Measurements from ENCODE around the gene LTBP1. TPM values are rescaled to one million over a fixed set of nuclear protein-coding genes. Genes with fewer than 3 reads are reported as not detected.
"Not testable (repeated sequence)": the region's sequence is repeated elsewhere in the genome, so short reads cannot be mapped to it uniquely, and the experiment has no call there.

LTBP1 gene
- total RNA-seq, 1 donor: 33.7 TPM

- TF ChIP-seq, protein P1, sequence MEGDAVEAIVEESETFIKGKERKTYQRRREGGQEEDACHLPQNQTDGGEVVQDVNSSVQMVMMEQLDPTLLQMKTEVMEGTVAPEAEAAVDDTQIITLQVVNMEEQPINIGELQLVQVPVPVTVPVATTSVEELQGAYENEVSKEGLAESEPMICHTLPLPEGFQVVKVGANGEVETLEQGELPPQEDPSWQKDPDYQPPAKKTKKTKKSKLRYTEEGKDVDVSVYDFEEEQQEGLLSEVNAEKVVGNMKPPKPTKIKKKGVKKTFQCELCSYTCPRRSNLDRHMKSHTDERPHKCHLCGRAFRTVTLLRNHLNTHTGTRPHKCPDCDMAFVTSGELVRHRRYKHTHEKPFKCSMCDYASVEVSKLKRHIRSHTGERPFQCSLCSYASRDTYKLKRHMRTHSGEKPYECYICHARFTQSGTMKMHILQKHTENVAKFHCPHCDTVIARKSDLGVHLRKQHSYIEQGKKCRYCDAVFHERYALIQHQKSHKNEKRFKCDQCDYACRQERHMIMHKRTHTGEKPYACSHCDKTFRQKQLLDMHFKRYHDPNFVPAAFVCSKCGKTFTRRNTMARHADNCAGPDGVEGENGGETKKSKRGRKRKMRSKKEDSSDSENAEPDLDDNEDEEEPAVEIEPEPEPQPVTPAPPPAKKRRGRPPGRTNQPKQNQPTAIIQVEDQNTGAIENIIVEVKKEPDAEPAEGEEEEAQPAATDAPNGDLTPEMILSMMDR (IDR thresholded peaks at IDR 0.05; ENCODE audit: insufficient read depth, low read depth, low read length): no peak
- no peak overlapping the region for H3K4me3 ChIP-seq (ENCODE audit: low read depth, low read length)
- no peak for DNase-seq (ENCODE audit: low read depth)
Measured at GRCh38 chr2:32960647-32961403, 14.1 kb downstream of the LTBP1 start.

DNA sequence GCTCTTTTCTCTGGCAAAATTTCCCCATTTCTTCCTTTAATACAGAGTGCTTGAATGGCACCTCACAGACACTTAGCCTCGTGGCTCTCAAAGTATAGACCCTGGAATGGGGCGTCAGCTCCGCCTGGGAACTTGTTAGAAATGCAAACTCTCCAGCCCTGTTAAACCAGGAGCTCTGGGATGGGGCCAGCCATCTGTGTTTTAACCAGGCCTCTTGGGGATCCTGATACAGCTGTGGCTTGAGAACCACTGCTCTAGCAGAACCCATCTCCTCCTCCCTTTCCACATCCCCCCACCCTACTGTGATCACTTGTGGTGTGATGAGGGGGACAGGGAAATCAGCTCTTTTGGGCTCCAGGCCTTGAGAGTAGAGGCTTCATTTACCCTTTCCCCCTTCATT lies 15.9 kb downstream of the LTBP1 start:
- DNase-seq (ENCODE audit: low read depth): no peak
- TF ChIP-seq, protein P1 (IDR thresholded peaks at IDR 0.05; ENCODE audit: insufficient read depth, low read depth, low read length): no peak
- H3K4me3 ChIP-seq (ENCODE audit: low read depth, low read length): no peak overlapping the region

DNA sequence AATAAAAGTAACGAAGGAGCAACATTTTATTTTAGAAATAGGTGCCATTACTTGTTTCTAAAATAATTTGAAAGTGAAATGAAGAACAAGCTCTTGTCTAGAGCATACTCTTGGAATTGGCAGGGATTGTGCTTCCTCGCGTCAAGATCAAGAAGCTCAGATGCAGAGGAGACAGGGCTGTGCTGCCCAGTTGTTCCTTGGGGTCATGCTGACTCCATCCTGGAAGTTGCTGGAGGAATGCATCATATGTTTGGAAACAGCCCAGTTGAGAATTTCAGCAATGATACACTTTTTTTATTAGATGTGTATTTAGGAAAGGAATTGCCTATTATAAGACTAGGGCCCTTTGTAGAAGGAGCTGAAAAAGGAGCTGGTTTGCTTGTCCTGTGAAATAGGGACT lies 17.2 kb downstream of the LTBP1 start:
- peak; percentile 32 for DNase-seq (ENCODE audit: low read depth)
- H3K4me3 ChIP-seq (ENCODE audit: low read depth, low read length): no peak overlapping the region
- TF ChIP-seq, protein P1 (IDR thresholded peaks at IDR 0.05; ENCODE audit: insufficient read depth, low read depth, low read length): no peak

- TF ChIP-seq, protein P1 (IDR thresholded peaks at IDR 0.05; ENCODE audit: insufficient read depth, low read depth, low read length): no peak
- no peak overlapping the region for H3K4me3 ChIP-seq (ENCODE audit: low read depth, low read length)
- no peak for DNase-seq (ENCODE audit: low read depth)
Measured at GRCh38 chr2:32965523-32966171, 18.9 kb downstream of the LTBP1 start.

- H3K4me3 ChIP-seq (ENCODE audit: low read depth, low read length): no peak overlapping the region
- DNase-seq (ENCODE audit: low read depth): no peak
- TF ChIP-seq, protein P1 (IDR thresholded peaks at IDR 0.05; ENCODE audit: insufficient read depth, low read depth, low read length): no peak
Measured at GRCh38 chr2:32969444-32970162, 22.9 kb downstream of the LTBP1 start.

DNA sequence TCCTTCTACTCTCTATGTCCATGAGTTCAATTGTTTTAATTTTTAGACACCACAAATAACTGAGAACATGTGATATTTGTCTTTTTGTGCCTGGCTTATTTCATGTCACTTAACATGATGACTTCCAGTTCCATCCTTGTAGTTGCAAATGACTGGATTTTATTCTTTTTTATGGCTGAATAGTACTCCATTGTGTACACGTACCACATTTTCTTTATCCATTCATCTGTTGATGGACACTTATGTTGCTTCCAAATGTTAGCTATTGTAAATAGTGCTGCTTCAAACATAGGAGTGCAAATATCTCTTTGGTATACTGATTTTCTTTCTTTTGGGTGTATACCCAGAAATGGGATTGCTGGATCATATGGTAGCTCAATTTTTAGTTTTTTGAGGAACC lies 27.0 kb downstream of the LTBP1 start:
- not testable (repeated sequence) for DNase-seq (ENCODE audit: low read depth); H3K4me3 ChIP-seq (ENCODE audit: low read depth, low read length)

DNA sequence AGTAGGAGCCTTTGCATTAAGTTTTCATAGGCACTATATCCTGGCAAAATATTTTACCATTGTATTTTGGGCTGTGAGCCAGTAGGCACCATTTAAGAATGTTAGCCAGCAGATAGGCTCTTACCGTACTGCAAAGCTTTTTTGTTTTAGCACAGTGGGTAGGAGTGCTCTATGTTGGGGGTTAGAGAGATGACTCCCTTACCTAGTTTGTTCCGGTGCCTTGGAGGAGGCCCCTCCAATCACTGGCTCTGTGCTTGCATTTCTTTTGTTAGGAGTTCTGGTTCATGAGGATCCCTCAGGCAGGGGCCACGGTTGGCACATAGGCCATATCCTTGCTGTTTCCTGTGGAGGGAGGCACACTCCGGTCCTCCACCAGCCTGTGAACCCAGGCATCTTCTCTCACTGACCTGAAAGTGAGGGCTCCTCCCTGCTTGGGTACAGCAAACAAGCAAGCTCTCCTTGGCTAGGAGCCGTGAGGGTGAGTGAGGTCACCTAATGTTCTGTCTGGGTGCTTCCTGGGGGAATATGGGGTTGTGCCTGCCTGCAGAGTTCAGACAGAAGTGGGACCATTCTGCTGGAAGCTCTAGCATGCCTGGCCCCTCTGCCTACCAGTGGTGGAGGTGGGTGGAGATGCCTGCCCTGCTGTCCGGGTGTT lies 29.8 kb downstream of the LTBP1 start:
- no peak overlapping the region for H3K4me3 ChIP-seq (ENCODE audit: low read depth, low read length)
- TF ChIP-seq, protein P1 (IDR thresholded peaks at IDR 0.05; ENCODE audit: insufficient read depth, low read depth, low read length): no peak
- no peak for DNase-seq (ENCODE audit: low read depth)
